KOPT-K1 (cell line): ENCODE data around the gene CCDC3.

ENCODE experiments used
- H3K27ac ChIP-seq: fragments of 200-600 bp; sonication (generic); 2 replicates; pipeline ENCODE4 v1.5.1; 2016; ENCODE audit warnings: antibody characterized with exemption, mild to moderate bottlenecking, low read depth, low read length; ENCODE audit not compliant: poor library complexity, severe bottlenecking
- H3K36me3 ChIP-seq: fragments of 200-600 bp; sonication (generic); 2 replicates; pipeline ENCODE4 v1.5.1; 2017; ENCODE audit warnings: antibody characterized with exemption, mild to moderate bottlenecking, low read length, moderate library complexity; ENCODE audit not compliant: insufficient read depth
- H3K9me3 ChIP-seq: fragments of 200-600 bp; sonication (generic); 2 replicates; pipeline ENCODE4 v1.5.1; 2017; ENCODE audit warnings: antibody characterized with exemption, low read length, mild to moderate bottlenecking; ENCODE audit not compliant: insufficient read depth, poor library complexity, severe bottlenecking

Gene CCDC3

GRCh38 chr10:12929381-12929780 is 72.1 kb downstream of the CCDC3 start:
- Histone ChIP-seq H3K9me3 (no peaks in the 10 kb centered on the region), H3K27ac (no peak overlapping the region), H3K36me3 (no peaks in the 10 kb centered on the region)

- no peaks in the 10 kb centered on the region for H3K36me3 ChIP-seq
- H3K27ac ChIP-seq: no peak overlapping the region
- H3K9me3 ChIP-seq: no peaks in the 10 kb centered on the region
Observed at GRCh38 chr10:12928571-12928970, 72.9 kb downstream of the CCDC3 start.

GRCh38 chr10:12927896-12928295 is 73.6 kb downstream of the CCDC3 start:
- Histone ChIP-seq H3K9me3 (no peaks in the 10 kb centered on the region), H3K36me3 (no peaks in the 10 kb centered on the region), H3K27ac (no peak overlapping the region)

GRCh38 chr10:12925845-12926244 is 75.7 kb downstream of the CCDC3 start:
- Histone ChIP-seq H3K27ac (no peak overlapping the region), H3K9me3 (no peaks in the 10 kb centered on the region), H3K36me3 (no peaks in the 10 kb centered on the region)

- no peaks in the 10 kb centered on the region for H3K36me3 ChIP-seq
- H3K9me3 ChIP-seq: no peaks in the 10 kb centered on the region
- H3K27ac ChIP-seq: no peak overlapping the region
Observed at GRCh38 chr10:12924911-12925310, 76.6 kb downstream of the CCDC3 start.

- Histone ChIP-seq H3K9me3 (no peaks in the 10 kb centered on the region), H3K27ac (no peak overlapping the region), H3K36me3 (no peaks in the 10 kb centered on the region)
Observed at GRCh38 chr10:12922117-12922900, 79.2 kb downstream of the CCDC3 start.

- H3K27ac ChIP-seq: no peak overlapping the region
- H3K9me3 ChIP-seq: no peaks in the 10 kb centered on the region
Observed at GRCh38 chr10:12921163-12921562, 80.3 kb downstream of the CCDC3 start.

GRCh38 chr10:12919574-12919973 is 81.9 kb downstream of the CCDC3 start:
- no peaks in the 10 kb centered on the region for H3K9me3 ChIP-seq
- no peak overlapping the region for H3K27ac ChIP-seq
- no peaks in the 10 kb centered on the region for H3K36me3 ChIP-seq

More at GRCh38 chr10:12921163-12921562, 80.3 kb downstream of the CCDC3 start:
- H3K36me3 ChIP-seq: no peaks in the 10 kb centered on the region

- H3K27ac ChIP-seq: no peak overlapping the region
- no peaks in the 10 kb centered on the region for H3K9me3 ChIP-seq
- H3K36me3 ChIP-seq: no peaks in the 10 kb centered on the region
Observed at GRCh38 chr10:12916587-12916986, 84.9 kb downstream of the CCDC3 start.

GRCh38 chr10:12915637-12916168 is 85.8 kb downstream of the CCDC3 start:
- no peak overlapping the region for H3K27ac ChIP-seq
- no peaks in the 10 kb centered on the region for H3K9me3 ChIP-seq
- H3K36me3 ChIP-seq: no peaks in the 10 kb centered on the region

- no peaks in the 10 kb centered on the region for H3K9me3 ChIP-seq
- H3K27ac ChIP-seq: no peak overlapping the region
- H3K36me3 ChIP-seq: no peaks in the 10 kb centered on the region
Observed at GRCh38 chr10:12914111-12914510, 87.4 kb downstream of the CCDC3 start.

- H3K36me3 ChIP-seq: no peaks in the 10 kb centered on the region
- no peaks in the 10 kb centered on the region for H3K9me3 ChIP-seq
- no peak overlapping the region for H3K27ac ChIP-seq
Observed at GRCh38 chr10:12911795-12912194, 89.7 kb downstream of the CCDC3 start.

GRCh38 chr10:12910835-12911234 is 90.7 kb downstream of the CCDC3 start:
- H3K9me3 ChIP-seq: no peaks in the 10 kb centered on the region
- no peak overlapping the region for H3K27ac ChIP-seq
- H3K36me3 ChIP-seq: no peaks in the 10 kb centered on the region

- H3K9me3 ChIP-seq: no peaks in the 10 kb centered on the region
- no peak overlapping the region for H3K27ac ChIP-seq
- no peaks in the 10 kb centered on the region for H3K36me3 ChIP-seq
Observed at GRCh38 chr10:12909836-12910185, 91.7 kb downstream of the CCDC3 start.

GRCh38 chr10:12909182-12909835 is 92.2 kb downstream of the CCDC3 start:
- H3K36me3 ChIP-seq: no peaks in the 10 kb centered on the region
- no peaks in the 10 kb centered on the region for H3K9me3 ChIP-seq
- H3K27ac ChIP-seq: no peak overlapping the region

- H3K9me3 ChIP-seq: no peaks in the 10 kb centered on the region
- H3K36me3 ChIP-seq: no peaks in the 10 kb centered on the region
- no peak overlapping the region for H3K27ac ChIP-seq
Observed at GRCh38 chr10:12908773-12909172, 92.7 kb downstream of the CCDC3 start.
